ENCODE data around the gene LETMD1. TPM values are rescaled to one million over a fixed set of nuclear protein-coding genes. Genes with fewer than 3 reads are reported as not detected.

Gene LETMD1
- total RNA-seq, 2 donors from 2014 or later: 74.8 to 90.2 TPM

DNA sequence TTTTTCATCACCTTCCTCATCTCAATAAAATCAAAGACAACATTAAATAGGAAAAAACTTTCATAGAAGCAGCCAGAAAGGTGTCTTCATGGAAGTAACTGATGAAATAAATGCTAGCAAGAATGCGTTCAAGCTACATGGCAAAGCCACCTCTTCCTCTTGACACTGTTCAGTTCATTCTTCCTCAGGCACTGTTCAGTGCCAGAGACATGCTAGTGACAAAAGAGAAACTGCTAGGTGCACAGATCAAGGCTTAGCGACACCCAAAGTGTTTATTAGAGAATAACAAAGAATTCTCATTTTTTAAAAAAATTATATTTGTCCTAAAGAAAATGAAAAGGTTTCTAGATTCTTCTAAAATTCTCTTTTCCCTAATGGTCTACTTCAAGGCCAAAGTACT lies 29.2 kb upstream of the LETMD1 start:
- ATAC-seq (replicated peaks): no peak
- H3K4me1 Mint-ChIP-seq: peaks cover 14% of the 10 kb centered on the region
- no peaks in the 10 kb centered on the region for H3K9me3 Mint-ChIP-seq
- no peak overlapping the region for H3K27ac Mint-ChIP-seq
- no peak overlapping the region for H3K4me3 Mint-ChIP-seq
- no peaks in the 10 kb centered on the region for H3K27me3 Mint-ChIP-seq
- H3K36me3 Mint-ChIP-seq (ENCODE audit: low read depth): peaks cover 8% of the 10 kb centered on the region

DNA sequence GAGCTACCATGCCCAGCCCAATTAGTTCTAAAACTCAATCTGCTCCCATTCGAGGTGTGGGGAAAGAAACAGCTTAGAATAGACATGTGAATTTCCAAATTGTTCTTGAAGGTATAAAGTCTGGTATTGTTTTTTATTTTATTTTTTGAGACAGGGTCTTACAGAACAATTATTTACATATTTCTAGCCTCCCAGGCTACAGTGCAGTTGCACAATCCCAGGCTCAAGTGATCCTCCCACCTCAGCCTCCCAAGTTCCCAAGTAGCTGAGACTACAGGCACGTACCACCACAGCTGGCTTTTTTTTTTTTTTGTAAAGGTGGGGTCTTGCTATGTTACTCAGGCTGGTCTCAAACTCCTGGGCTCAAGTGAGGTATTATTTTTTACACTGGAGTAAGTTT lies 28.2 kb upstream of the LETMD1 start:
- Mint-ChIP-seq H3K27me3 (no peaks in the 10 kb centered on the region), H3K4me1 (peaks cover 14% of the 10 kb centered on the region), H3K9me3 (no peaks in the 10 kb centered on the region), H3K36me3 (ENCODE audit: low read depth) (peaks cover 16% of the 10 kb centered on the region), H3K27ac (no peak overlapping the region), H3K4me3 (no peak overlapping the region)
- no peak for ATAC-seq (replicated peaks)

DNA sequence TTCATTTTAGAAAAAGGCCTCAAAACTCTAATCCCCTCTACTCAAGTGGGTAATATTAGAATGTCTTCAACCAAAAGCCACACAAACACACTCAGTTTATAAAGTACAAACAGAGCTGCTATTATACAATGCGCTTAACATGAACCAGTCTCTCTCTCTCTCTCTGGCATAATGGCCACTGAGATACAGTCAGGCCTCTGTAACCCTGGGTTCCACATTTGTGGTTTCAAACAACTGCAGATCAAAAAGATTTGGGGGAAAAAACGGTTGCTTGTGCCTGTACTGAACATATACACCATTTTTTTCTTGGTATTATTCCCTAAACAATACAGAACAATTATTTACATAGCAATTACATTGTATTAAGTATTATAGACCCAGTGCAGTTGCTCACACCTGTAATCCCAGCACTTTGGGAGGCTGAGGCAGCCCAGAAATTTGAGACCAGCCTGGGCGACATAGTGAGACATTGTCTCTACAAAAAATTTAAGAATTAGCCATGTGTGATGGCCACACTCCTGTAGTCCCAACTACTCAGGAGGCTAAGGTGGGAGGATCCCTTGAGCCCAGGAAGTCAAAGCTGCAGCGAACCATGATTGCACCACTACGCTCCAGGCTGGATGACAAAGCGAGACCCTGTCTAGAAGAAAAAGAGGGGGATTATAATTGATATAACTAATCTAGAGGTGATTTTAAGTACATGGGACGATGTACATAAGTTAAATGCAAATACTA lies 27.5 kb upstream of the LETMD1 start:
- no peak overlapping the region for H3K27ac Mint-ChIP-seq

DNA sequence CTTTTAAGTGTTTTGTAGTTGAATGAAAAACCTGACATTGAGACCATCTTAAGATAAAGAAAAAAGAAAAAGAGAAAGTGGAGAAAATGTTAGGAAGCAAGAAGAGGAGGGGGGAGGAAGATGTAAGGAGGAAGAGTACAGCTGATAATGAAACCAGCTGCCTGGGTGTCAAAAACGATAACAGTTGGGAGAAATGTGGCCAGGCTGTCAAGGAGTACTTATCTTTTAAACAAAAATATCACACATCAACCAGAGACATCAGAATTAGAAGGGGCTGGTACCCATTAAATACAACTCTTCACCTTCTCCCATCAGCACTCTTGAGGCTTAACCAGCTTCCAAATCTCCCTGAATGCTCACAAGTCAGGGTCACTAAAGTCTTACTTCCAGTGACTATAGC lies 26.4 kb upstream of the LETMD1 start:
- H3K4me1 Mint-ChIP-seq: peaks cover 14% of the 10 kb centered on the region
- H3K36me3 Mint-ChIP-seq (ENCODE audit: low read depth): peaks cover 23% of the 10 kb centered on the region
- H3K27ac Mint-ChIP-seq: peak overlapping the region; percentile 26

More for the DNA sequence above, 27.5 kb upstream of the LETMD1 start:
- Mint-ChIP-seq H3K4me3 (no peak overlapping the region), H3K9me3 (no peaks in the 10 kb centered on the region), H3K27me3 (no peaks in the 10 kb centered on the region), H3K4me1 (peaks cover 14% of the 10 kb centered on the region), H3K36me3 (ENCODE audit: low read depth) (peaks cover 22% of the 10 kb centered on the region)
- no peak for ATAC-seq (replicated peaks)

DNA sequence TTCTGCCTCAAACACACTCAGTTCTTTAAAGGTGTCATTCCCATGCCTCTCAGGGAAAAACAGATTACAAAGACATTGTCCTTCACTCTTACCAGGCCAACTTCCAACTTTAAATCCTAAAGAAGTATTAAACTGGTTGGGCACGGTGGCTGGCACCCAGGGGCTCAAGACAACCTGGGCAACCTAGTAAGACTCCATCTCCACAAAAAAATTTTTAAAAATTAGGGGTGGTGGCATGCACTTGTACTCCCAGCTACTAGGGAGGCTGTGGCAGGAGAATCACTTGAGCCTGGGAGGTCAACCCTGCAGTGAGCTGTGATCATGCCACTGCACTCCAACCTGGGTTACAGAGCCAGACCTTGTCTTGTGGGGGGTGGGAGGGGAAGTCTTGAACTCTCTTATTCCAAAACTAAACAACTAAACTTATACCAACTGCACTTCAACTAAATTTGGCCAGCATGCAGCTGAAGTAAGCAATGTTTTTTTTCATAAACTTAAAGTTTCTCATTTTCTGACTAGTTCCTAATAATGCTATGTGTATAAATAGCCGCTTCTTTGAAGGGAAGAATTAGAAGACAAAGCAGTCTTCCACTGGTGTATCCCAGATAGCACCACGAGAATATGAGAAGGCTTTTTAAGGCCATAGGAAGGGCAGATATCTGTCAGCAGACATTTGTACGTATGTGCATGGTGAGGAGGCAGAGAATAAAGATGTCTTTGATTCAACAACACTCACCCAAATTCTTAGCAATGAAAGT lies 24.3 kb upstream of the LETMD1 start:
- H3K4me3 Mint-ChIP-seq: peak overlapping the region; percentile 82
- ATAC-seq (replicated peaks): no peak

More for the DNA sequence above, 26.4 kb upstream of the LETMD1 start:
- Mint-ChIP-seq H3K9me3 (no peaks in the 10 kb centered on the region), H3K4me3 (peak overlapping the region; percentile 63), H3K27me3 (no peaks in the 10 kb centered on the region)
- ATAC-seq (replicated peaks): no peak

DNA sequence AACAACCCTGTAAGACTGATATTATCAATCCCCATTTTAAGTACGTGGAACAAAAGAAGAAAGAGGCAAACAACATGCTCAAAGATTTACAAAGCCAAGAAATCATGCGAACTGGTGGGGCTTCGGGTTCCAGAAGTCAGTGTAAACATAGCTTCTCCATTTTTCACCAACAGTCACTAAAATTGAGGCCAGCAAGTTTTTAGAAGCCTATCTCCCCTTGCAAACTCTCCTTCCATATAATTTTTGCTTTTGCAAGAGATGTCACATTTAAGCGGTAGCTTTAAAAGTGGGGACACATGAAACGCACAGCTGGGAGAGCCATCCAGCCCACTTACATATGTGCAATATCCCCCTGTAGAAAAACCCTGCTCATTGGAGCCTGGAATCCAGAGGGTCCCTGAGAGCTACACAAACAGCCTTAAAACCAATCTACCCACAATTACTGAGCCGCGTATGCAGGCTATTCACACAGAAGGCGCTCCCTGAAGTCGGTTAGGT lies 22.7 kb upstream of the LETMD1 start:
- no peak for ATAC-seq (replicated peaks)
- peaks cover 4% of the 10 kb centered on the region for H3K27me3 Mint-ChIP-seq
- no peaks in the 10 kb centered on the region for H3K9me3 Mint-ChIP-seq
- H3K27ac Mint-ChIP-seq: peak overlapping the region; percentile 93
- peak overlapping the region; percentile 82 for H3K4me3 Mint-ChIP-seq
- H3K36me3 Mint-ChIP-seq (ENCODE audit: low read depth): peaks cover 17% of the 10 kb centered on the region
- peaks cover 18% of the 10 kb centered on the region for H3K4me1 Mint-ChIP-seq

More for the DNA sequence above, 24.3 kb upstream of the LETMD1 start:
- Mint-ChIP-seq H3K27ac (peak overlapping the region; percentile 93), H3K4me1 (peaks cover 18% of the 10 kb centered on the region), H3K9me3 (no peaks in the 10 kb centered on the region), H3K36me3 (ENCODE audit: low read depth) (peaks cover 23% of the 10 kb centered on the region), H3K27me3 (peaks cover 2% of the 10 kb centered on the region)

DNA sequence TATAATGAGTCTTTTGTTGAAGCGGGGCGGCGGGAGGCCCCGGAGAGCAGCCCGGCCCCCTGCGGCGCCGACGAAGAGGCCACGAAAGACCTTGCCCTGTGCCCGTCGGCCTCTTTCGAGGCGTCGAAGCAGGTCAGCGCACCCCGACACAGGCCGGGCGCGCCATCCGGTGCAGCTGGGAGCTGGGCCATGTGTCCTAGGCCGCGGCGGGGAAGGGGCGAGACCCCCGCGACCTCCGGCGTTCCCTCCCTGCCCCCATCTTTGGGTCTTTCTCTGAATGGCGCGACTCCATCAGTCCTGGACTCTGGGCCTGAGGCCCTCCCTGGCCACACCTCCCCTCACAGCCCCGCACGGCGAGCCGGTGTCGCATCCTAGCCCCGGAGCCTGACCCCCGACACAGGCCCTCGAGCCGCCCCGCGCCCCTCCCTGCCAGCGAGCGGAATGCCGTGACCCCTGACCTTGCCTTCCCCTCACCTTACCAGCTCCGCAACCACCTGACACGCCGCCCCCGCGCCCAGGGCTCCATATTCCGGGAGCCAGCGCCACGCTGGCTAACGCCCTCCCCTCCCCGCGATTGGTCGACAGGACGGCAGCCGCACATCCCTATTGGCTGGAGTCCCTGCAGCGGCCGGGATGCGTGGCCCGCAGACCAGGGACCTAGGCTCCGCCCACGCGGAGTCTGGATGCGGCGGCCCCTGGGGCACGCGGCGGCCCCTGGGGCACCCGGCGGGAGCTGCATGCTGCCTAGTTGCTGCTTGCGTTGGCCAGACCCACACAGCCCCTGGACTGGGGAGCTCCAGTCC lies 22.1 kb upstream of the LETMD1 start, which contains the start of gene SLC11A2:
TSS of gene SLC11A2 (minus strand) at position 549 of the 803 bp plus-strand sequence. CDS start 15,656 bp downstream, outside the sequence.
- Mint-ChIP-seq H3K4me1 (peaks cover 18% of the 10 kb centered on the region), H3K9me3 (no peaks in the 10 kb centered on the region), H3K27ac (peak within 1 kb of the TSS; percentile 93), H3K27me3 (peaks cover 4% of the 10 kb centered on the region), H3K4me3 (peak within 1 kb of the TSS; percentile 82), H3K36me3 (ENCODE audit: low read depth) (peaks cover 15% of the 10 kb centered on the region)
- peak; percentile 87 for ATAC-seq (replicated peaks)

DNA sequence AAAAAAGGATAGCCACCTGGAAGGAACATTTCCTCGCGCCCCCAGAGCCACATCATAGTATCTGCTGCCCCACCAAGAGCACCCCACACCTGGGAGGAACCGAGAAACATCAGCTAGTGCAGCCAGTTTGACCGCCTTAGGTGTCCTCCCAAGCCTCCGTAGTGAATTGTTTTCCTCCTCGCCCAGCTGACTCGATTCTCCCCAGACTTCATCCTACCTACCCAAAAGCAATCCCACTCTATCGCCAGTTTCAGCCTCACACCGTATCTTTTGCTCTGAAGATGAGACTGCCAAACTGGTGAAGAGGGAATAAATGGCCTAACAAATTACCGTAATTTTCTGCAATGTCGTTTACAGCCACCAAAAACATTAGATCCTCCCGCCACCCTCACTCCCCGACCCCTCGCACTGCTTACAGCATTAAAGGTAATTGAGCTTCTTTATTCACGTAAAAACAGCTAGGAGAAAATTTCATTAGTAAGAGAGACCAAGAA lies 20.7 kb upstream of the LETMD1 start:
- Mint-ChIP-seq H3K27ac (no peak overlapping the region), H3K4me1 (peaks cover 9% of the 10 kb centered on the region), H3K4me3 (peak overlapping the region; percentile 43), H3K36me3 (ENCODE audit: low read depth) (peaks cover 15% of the 10 kb centered on the region), H3K27me3 (peaks cover 4% of the 10 kb centered on the region), H3K9me3 (no peaks in the 10 kb centered on the region)
- no peak for ATAC-seq (replicated peaks)

DNA sequence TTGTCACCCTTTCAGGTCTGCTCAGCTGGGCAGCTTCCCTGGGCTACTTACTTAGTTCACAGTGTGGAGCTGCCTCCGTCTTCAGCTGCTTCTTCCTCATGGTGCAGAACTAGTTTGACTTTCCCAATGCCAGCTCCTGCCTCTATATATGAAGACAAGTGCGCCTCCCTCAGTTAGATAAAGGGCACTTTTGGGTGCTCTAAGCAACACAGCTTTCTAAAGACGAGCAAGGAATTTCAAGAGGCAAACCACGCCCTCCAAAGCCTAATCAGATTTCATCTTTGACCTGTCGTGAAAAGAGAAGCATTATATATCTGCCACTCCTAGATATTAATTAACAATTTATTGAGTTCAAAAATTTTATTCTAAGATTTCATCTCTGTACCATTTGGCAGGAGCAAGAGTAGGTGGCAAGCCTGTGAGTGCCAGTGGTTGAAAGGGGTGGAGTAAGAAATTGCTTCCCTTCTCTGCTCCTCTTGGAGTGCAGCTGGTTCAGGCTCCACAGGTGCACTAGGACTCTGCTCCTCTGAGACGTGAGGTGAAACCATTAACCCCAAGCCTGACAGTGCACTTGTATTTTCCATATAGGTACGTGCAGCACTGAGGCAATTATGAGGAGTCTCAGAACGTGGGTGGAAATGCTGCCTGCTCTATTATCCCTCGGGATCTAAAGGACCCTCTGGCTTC lies 19.9 kb upstream of the LETMD1 start:
- peak overlapping the region; percentile 13 for H3K27ac Mint-ChIP-seq
- peaks cover 15% of the 10 kb centered on the region for H3K36me3 Mint-ChIP-seq (ENCODE audit: low read depth)
- H3K27me3 Mint-ChIP-seq: peaks cover 4% of the 10 kb centered on the region
- H3K9me3 Mint-ChIP-seq: no peaks in the 10 kb centered on the region
- H3K4me1 Mint-ChIP-seq: peaks cover 9% of the 10 kb centered on the region
- peak overlapping the region; percentile 43 for H3K4me3 Mint-ChIP-seq
- no peak for ATAC-seq (replicated peaks)

DNA sequence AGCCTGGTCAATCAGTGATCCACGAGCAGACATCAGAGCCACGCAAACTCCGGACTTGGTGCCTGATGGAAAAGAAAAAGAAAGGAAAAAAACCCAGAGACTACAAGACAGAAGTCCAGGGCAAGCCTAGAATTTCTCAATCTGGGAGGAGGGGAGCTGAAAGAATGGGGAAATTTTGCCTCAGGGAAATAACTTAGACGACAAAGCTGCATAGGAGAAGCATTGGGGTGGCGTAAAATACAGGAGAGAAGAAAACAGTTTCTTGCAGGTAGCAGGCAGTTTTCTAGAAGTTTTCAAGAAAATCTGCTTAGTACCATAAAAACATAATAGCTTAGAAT lies 19.3 kb upstream of the LETMD1 start:
- Mint-ChIP-seq H3K4me1 (peaks cover 9% of the 10 kb centered on the region), H3K4me3 (no peak overlapping the region), H3K27me3 (peaks cover 4% of the 10 kb centered on the region), H3K36me3 (ENCODE audit: low read depth) (peaks cover 15% of the 10 kb centered on the region), H3K27ac (peak overlapping the region; percentile 13), H3K9me3 (no peaks in the 10 kb centered on the region)
- no peak for ATAC-seq (replicated peaks)

DNA sequence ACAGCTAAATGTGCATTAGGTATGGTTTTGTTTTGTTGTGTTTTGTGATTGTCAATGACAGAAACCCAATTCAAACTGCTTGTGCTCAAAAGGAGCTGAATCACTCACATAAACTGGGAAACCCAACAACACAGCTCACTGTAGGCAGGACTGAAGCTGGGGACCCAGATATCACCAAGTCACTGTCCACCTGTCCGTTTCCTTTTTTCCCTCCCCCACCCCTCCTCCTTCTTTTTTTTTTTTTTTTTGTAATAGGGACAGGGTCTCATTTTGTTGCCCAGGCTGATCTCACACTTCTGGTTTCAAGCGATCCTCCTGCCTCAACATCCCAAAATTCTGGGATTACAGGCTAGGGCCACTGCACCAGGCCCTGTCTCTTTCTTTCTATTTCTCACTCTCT lies 15.1 kb upstream of the LETMD1 start:
- H3K9me3 Mint-ChIP-seq: no peaks in the 10 kb centered on the region
- peaks cover 3% of the 10 kb centered on the region for H3K4me1 Mint-ChIP-seq
- H3K27me3 Mint-ChIP-seq: peaks cover 4% of the 10 kb centered on the region
- no peaks in the 10 kb centered on the region for H3K36me3 Mint-ChIP-seq (ENCODE audit: low read depth)
- no peak overlapping the region for H3K27ac Mint-ChIP-seq
- no peak overlapping the region for H3K4me3 Mint-ChIP-seq
- no peak for ATAC-seq (replicated peaks)

DNA sequence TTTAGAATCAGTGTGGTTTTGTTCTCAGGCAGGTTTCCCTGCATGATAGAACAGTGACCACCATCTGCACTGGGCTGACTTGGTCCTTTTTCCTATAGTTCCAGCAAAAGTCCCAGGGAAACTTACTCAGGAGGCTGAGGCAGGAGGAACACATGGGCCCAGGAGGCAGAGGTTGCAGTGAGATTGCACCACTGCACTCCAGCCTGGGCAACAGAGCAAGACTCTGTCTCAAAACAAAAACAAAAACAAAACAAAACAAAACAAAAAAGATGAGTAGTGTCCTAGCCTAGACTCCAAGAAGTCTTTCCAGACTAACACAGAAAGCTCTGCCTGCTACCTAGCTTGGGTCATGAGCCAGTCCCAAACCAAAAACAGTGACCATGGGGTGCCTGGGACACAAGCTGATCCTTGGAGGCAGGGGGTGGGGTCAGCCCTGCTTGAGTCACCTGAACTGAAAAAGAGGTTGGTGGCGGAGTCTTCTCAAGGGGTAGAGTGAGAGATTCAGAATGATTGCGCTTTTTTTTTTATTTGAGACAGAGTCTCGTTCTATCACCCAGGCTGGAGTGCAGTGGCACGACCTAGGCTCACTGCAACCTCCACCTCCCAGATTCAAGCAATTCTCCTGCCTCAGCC lies 14.6 kb upstream of the LETMD1 start:
- Mint-ChIP-seq H3K9me3 (no peaks in the 10 kb centered on the region), H3K36me3 (ENCODE audit: low read depth) (no peaks in the 10 kb centered on the region), H3K4me1 (no peaks in the 10 kb centered on the region), H3K27me3 (peaks cover 4% of the 10 kb centered on the region), H3K27ac (no peak overlapping the region), H3K4me3 (no peak overlapping the region)
- ATAC-seq (replicated peaks): no peak

DNA sequence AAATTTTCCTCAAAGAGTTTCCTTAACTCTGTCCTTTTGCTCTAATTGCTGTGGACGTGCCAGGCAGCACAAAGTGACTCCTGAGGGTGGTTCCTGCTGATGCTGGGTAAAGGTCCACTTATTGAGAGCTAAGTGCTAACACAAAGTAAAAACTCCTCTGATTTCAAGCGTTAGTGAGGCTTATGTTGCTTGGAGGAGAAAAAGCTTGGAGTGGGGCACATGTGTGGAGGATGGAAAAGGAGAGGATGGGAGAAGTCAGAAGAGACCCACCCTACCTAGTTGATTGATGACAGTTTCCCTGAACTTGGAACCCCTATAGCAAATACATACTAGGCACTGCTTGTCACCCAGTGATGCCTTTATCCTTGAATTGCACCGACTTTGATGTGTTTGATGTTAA lies 11.8 kb upstream of the LETMD1 start:
- Mint-ChIP-seq H3K4me3 (no peak overlapping the region), H3K36me3 (ENCODE audit: low read depth) (no peaks in the 10 kb centered on the region), H3K9me3 (no peaks in the 10 kb centered on the region), H3K27me3 (no peaks in the 10 kb centered on the region), H3K4me1 (no peaks in the 10 kb centered on the region), H3K27ac (no peak overlapping the region)
- ATAC-seq (replicated peaks): no peak
